Smooth muscle cell (in vitro differentiated cells): ENCODE data around the gene CNKSR2. TPM values are rescaled to one million over a fixed set of nuclear protein-coding genes. Genes with fewer than 3 reads are reported as not detected.
A peak's percentile ranks its signal among the peaks of the same experiment; 100 is the strongest.

ENCODE experiments used
- DNase-seq: peaks from one replicate; lab custom pipeline; 2025; ENCODE audit not compliant: unreplicated experiment; lab: John Stamatoyannopoulos, UW
- H2AFZ ChIP-seq: fragments of 200-600 bp; sonication (generic); 2 replicates; pipeline ENCODE4 v1.6.0; 2016; ENCODE audit warnings: antibody characterized with exemption, low read depth, mild to moderate bottlenecking
- H3F3A ChIP-seq: fragments of 200-600 bp; sonication (generic); 2 replicates; pipeline ENCODE4 v1.6.0; 2017; ENCODE audit warnings: antibody characterized with exemption, low read depth
- H3K27ac ChIP-seq: fragments of 200-600 bp; sonication (generic); 2 replicates; pipeline ENCODE4 v1.5.1; 2016; ENCODE audit warnings: low read depth, mild to moderate bottlenecking
- H3K27me3 ChIP-seq: fragments of 200-600 bp; sonication (generic); 2 replicates; pipeline ENCODE4 v1.6.1; 2016; ENCODE audit warnings: low read depth, mild to moderate bottlenecking
- H3K36me3 ChIP-seq: fragments of 200-600 bp; sonication (generic); 2 replicates; pipeline ENCODE4 v1.5.1; 2016; ENCODE audit warnings: low read depth
- H3K4me1 ChIP-seq: fragments of 200-600 bp; sonication (generic); 2 replicates; pipeline ENCODE4 v1.5.1; 2016; ENCODE audit warnings: low read depth
- H3K4me2 ChIP-seq: fragments of 200-600 bp; sonication (generic); 2 replicates; pipeline ENCODE4 v1.6.0; 2016; ENCODE audit warnings: mild to moderate bottlenecking
- H3K4me3 ChIP-seq: fragments of 200-600 bp; sonication (generic); 2 replicates; pipeline ENCODE4 v1.5.1; 2016; ENCODE audit warnings: mild to moderate bottlenecking
- H3K79me2 ChIP-seq: fragments of 200-600 bp; sonication (generic); 2 replicates; pipeline ENCODE4 v1.6.0; 2016; ENCODE audit warnings: low read depth, mild to moderate bottlenecking
- H3K9ac ChIP-seq: fragments of 200-600 bp; sonication (generic); 2 replicates; pipeline ENCODE4 v1.6.0; 2016; ENCODE audit warnings: low read depth
- H3K9me3 ChIP-seq: fragments of 200-600 bp; sonication (generic); replicated peaks from 2 replicates; pipeline ENCODE4 v1.5.1; 2016; ENCODE audit warnings: low read depth
- H4K20me1 ChIP-seq: fragments of 200-600 bp; sonication (generic); 2 replicates; pipeline ENCODE4 v1.6.0; 2016; ENCODE audit warnings: low read depth
- WGBS: methylation state at CpG from one replicate; pipeline ENCODE4 v1.1.7; 2016; ENCODE audit warnings: low lambda C conversion rate; 5-methylcytosine and 5-hydroxymethylcytosine counted together
- polyA plus RNA-seq: library from polyadenylated mRNA; unstranded; fragments of >200 nt; fragmentation: Nextera tagmentation; extraction: Ambion mirVana; gene quantifications from 2 replicates; pipeline ENCODE4 v1.2.1, GENCODE V29; 2016
- total RNA-seq: library from RNA; depleted of rRNA; stranded (reverse); fragments of >200 nt; gene quantifications from 2 replicates; pipeline ENCODE4 v1.2.3, GENCODE V29; 2014
- TF ChIP-seq, protein P1 (sequence below): fragments of 200-600 bp; sonication (generic); IDR thresholded peaks from 2 replicates; pipeline ENCODE4 v1.5.1; 2017; ENCODE audit warnings: borderline replicate concordance, mild to moderate bottlenecking, antibody characterized with exemption; ENCODE audit not compliant: insufficient read depth, poor library complexity, severe bottlenecking

Gene CNKSR2
- total and polyA plus RNA-seq, 2 experiments from 2014 or later, result 1.1 TPM; not detected in 1

DNA sequence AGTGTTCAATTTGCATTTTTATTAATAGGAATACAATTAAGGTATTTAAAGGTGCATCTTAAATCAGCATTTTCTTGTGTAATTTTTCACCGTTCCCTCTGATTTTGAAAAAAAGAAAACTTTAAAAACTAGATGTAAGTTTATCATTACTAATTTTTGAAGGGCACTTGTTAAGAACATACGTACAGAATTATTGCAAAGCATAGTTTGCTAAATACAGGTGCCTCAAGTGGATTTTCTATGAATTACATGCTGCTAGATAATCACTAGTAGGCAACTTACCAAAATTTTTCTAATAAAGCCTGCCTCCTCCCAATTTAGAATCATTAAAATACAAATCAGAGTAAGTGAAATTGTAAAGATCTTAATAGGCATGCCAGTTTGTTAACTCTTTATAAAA, 8.5 kb downstream of the CNKSR2 start:
- Histone ChIP-seq H3K36me3 (no peaks in the 10 kb centered on the region), H3K4me3 (no peak overlapping the region), H3K9ac (no peak overlapping the region), H3K79me2 (no peaks in the 10 kb centered on the region), H3K9me3 (no peaks in the 10 kb centered on the region), H2AFZ (no peak overlapping the region), H3K4me1 (no peaks in the 10 kb centered on the region), H3K27ac (no peak overlapping the region), H4K20me1 (no peaks in the 10 kb centered on the region), H3F3A (no peaks in the 10 kb centered on the region), H3K27me3 (no peaks in the 10 kb centered on the region), H3K4me2 (no peak overlapping the region)
- TF ChIP-seq, protein P1, sequence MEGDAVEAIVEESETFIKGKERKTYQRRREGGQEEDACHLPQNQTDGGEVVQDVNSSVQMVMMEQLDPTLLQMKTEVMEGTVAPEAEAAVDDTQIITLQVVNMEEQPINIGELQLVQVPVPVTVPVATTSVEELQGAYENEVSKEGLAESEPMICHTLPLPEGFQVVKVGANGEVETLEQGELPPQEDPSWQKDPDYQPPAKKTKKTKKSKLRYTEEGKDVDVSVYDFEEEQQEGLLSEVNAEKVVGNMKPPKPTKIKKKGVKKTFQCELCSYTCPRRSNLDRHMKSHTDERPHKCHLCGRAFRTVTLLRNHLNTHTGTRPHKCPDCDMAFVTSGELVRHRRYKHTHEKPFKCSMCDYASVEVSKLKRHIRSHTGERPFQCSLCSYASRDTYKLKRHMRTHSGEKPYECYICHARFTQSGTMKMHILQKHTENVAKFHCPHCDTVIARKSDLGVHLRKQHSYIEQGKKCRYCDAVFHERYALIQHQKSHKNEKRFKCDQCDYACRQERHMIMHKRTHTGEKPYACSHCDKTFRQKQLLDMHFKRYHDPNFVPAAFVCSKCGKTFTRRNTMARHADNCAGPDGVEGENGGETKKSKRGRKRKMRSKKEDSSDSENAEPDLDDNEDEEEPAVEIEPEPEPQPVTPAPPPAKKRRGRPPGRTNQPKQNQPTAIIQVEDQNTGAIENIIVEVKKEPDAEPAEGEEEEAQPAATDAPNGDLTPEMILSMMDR, result peak; percentile 25
- 74% methylated on average over 2 of the region's 2 CpGs for WGBS
- no peak for DNase-seq

DNA sequence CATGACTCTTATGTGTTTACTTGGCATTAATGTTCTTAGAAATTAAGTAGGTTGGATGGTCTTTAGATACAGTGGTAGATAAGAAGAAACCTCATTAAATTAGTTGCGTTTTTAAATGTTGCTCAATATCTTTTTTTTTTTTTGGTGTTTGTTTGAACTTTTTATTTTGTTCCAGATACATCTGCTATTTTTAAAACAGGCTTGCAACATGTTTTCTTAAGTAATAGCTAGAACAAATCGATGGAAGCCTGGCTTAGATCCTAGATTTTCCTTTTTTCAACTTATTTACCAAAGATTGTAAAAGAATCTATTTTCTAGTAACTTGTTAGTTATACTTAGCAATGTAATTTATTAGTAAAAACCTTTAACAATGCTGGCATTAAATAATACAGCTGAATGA, 9.3 kb downstream of the CNKSR2 start:
- H3K4me3 ChIP-seq, result no peak overlapping the region
- no peak overlapping the region for H3K9ac ChIP-seq
- H4K20me1 ChIP-seq, result no peaks in the 10 kb centered on the region
- no peak overlapping the region for H3K4me2 ChIP-seq
- no peaks in the 10 kb centered on the region for H3F3A ChIP-seq
- TF ChIP-seq, protein P1, result no peak
- H3K9me3 ChIP-seq, result no peaks in the 10 kb centered on the region
- WGBS, result 58% methylated on average over 2 of the region's 2 CpGs
- DNase-seq, result no peak
- H3K36me3 ChIP-seq, result no peaks in the 10 kb centered on the region
- no peaks in the 10 kb centered on the region for H3K4me1 ChIP-seq
- H2AFZ ChIP-seq, result no peak overlapping the region
- no peak overlapping the region for H3K27ac ChIP-seq
- no peaks in the 10 kb centered on the region for H3K79me2 ChIP-seq
- no peaks in the 10 kb centered on the region for H3K27me3 ChIP-seq

DNA sequence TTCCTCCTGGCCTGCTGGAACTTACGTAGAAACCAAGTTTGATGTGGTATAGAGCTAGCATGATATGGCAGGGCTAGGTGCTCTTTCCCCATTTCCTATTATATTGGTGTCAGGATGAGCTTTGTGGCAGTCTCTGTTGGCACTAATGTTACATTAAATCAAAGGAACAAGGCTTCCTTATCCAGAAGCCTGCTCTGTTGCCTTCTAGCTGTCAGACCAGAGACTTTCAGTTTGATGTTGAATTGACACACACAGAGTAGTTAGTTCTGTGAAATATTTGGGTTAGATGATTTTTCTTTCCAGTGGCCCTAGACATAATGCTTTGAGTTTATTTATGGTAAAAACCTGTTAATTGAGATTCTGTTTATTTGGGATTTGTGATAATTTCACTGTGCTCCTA, 10.0 kb downstream of the CNKSR2 start:
- TF ChIP-seq, protein P1, result no peak
- H3K9me3 ChIP-seq, result no peaks in the 10 kb centered on the region
- no peaks in the 10 kb centered on the region for H4K20me1 ChIP-seq
- 61% methylated on average over 1 of the region's 1 CpG for WGBS
- H3K36me3 ChIP-seq, result no peaks in the 10 kb centered on the region
- no peak overlapping the region for H3K27ac ChIP-seq
- DNase-seq, result no peak
- no peak overlapping the region for H3K9ac ChIP-seq
- H3K4me3 ChIP-seq, result no peak overlapping the region
- no peaks in the 10 kb centered on the region for H3K79me2 ChIP-seq
- H3K4me1 ChIP-seq, result no peaks in the 10 kb centered on the region
- no peaks in the 10 kb centered on the region for H3K27me3 ChIP-seq
- no peak overlapping the region for H2AFZ ChIP-seq
- H3F3A ChIP-seq, result no peaks in the 10 kb centered on the region
- no peak overlapping the region for H3K4me2 ChIP-seq

DNA sequence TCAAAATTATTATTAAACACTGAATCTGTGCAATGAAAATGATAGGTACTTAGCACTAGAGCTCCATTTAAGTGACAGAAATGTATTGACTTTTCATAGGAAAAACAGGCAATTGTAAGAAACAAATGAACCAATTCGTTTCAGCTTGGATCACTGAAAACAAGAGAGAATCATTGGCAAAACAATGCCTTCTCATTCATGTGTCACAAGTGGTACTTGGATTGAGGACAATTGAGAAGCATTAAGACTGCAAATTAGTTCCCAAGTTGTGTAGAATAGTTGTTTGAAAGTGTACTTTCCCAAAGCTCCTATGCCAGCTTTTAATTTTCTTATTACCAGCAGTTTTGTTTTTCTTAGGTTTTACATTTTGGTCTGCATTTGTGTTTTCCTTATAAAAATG, 20.6 kb downstream of the CNKSR2 start:
- 33% methylated on average over 1 of the region's 1 CpG for WGBS

More for the DNA sequence above, 20.6 kb downstream of the CNKSR2 start:
- Histone ChIP-seq H3K27me3 (no peaks in the 10 kb centered on the region), H3K4me3 (no peak overlapping the region), H3K27ac (no peak overlapping the region), H3K4me1 (peaks cover 3% of the 10 kb centered on the region), H3K4me2 (no peak overlapping the region), H3K36me3 (no peaks in the 10 kb centered on the region), H4K20me1 (no peaks in the 10 kb centered on the region), H2AFZ (no peak overlapping the region), H3K79me2 (no peaks in the 10 kb centered on the region), H3K9me3 (no peaks in the 10 kb centered on the region), H3F3A (no peaks in the 10 kb centered on the region), H3K9ac (no peak overlapping the region)
- TF ChIP-seq, protein P1, result no peak
- DNase-seq, result no peak
